Retina (tissue), 1 donor: ENCODE measurements around the gene BCL2.
"Not testable (repeated sequence)": the region's sequence is repeated elsewhere in the genome, so short reads cannot be mapped to it uniquely, and the experiment has no call there.

Experiments
- DNase-seq: peaks from one replicate; pipeline ENCODE4 v3.0.0-alpha.2; 2016

BCL2 gene

GRCh38 chr18:63197246-63197869 lies 122.2 kb downstream of the BCL2 start:
- DNase-seq, result no peak

- DNase-seq, result no peak
These were observed 124.0 kb downstream of the BCL2 start for GRCh38 chr18:63195326-63196159.

GRCh38 chr18:63192885-63193349 lies 126.7 kb downstream of the BCL2 start:
- no peak for DNase-seq

GRCh38 chr18:63192126-63192884 lies 127.3 kb downstream of the BCL2 start:
- no peak for DNase-seq

GRCh38 chr18:63191413-63191812 lies 128.2 kb downstream of the BCL2 start:
- no peak for DNase-seq

GRCh38 chr18:63190838-63191237 lies 128.7 kb downstream of the BCL2 start:
- DNase-seq, result not testable (repeated sequence)

- no peak for DNase-seq
These were observed 129.8 kb downstream of the BCL2 start for GRCh38 chr18:63189817-63190216.

- DNase-seq, result no peak
These were observed 130.5 kb downstream of the BCL2 start for GRCh38 chr18:63189041-63189440.

GRCh38 chr18:63187791-63188460 lies 131.6 kb downstream of the BCL2 start:
- no peak for DNase-seq

- DNase-seq, result no peak
These were observed 132.4 kb downstream of the BCL2 start for GRCh38 chr18:63187223-63187574.

- no peak for DNase-seq
These were observed 132.9 kb downstream of the BCL2 start for GRCh38 chr18:63186520-63187222.

- no peak for DNase-seq
These were observed 133.6 kb downstream of the BCL2 start for GRCh38 chr18:63185984-63186383.

- DNase-seq, result no peak
These were observed 135.4 kb downstream of the BCL2 start for GRCh38 chr18:63183952-63184770.

GRCh38 chr18:63183378-63183777 lies 136.2 kb downstream of the BCL2 start:
- no peak for DNase-seq

GRCh38 chr18:63182861-63183260 lies 136.7 kb downstream of the BCL2 start:
- DNase-seq, result no peak

- no peak for DNase-seq
These were observed 137.2 kb downstream of the BCL2 start for GRCh38 chr18:63182310-63182772.

- DNase-seq, result no peak
These were observed 137.8 kb downstream of the BCL2 start for GRCh38 chr18:63181706-63182309.

- no peak for DNase-seq
These were observed 138.6 kb downstream of the BCL2 start for GRCh38 chr18:63180971-63181376.

GRCh38 chr18:63180321-63180720 lies 139.2 kb downstream of the BCL2 start:
- DNase-seq, result no peak

GRCh38 chr18:63179422-63179821 lies 140.1 kb downstream of the BCL2 start:
- no peak for DNase-seq

- no peak for DNase-seq
These were observed 140.6 kb downstream of the BCL2 start for GRCh38 chr18:63178971-63179370.
